Endothelial cell (in vitro differentiated cells): ENCODE results near the gene SSTR5. TPM values are rescaled to one million over a fixed set of nuclear protein-coding genes. Genes with fewer than 3 reads are reported as not detected.

ENCODE experiments used
- DNase-seq: peaks from one replicate; pipeline ENCODE4 v3.0.0; 2021; ENCODE audit warnings: low spot score
- H3K27ac Mint-ChIP-seq: one replicate; pipeline ENCODE4 v1.8.0; 2021; ENCODE audit warnings: mixed read lengths, inconsistent platforms; ENCODE audit not compliant: unreplicated experiment
- H3K27me3 Mint-ChIP-seq: one replicate; pipeline ENCODE4 v1.8.0; 2021; ENCODE audit warnings: mild to moderate bottlenecking, moderate library complexity, mixed read lengths, inconsistent platforms; ENCODE audit not compliant: unreplicated experiment
- H3K36me3 Mint-ChIP-seq: one replicate; pipeline ENCODE4 v1.8.0; 2021; ENCODE audit warnings: mild to moderate bottlenecking, low read depth, mixed read lengths, inconsistent platforms; ENCODE audit not compliant: unreplicated experiment
- H3K4me1 Mint-ChIP-seq: one replicate; pipeline ENCODE4 v1.8.0; 2021; ENCODE audit warnings: mild to moderate bottlenecking, mixed read lengths, inconsistent platforms; ENCODE audit not compliant: unreplicated experiment
- H3K4me3 Mint-ChIP-seq: one replicate; pipeline ENCODE4 v1.8.0; 2021; ENCODE audit warnings: mild to moderate bottlenecking, mixed read lengths, inconsistent platforms; ENCODE audit not compliant: unreplicated experiment
- H3K9me3 Mint-ChIP-seq: one replicate; pipeline ENCODE4 v1.8.0; 2021; ENCODE audit warnings: mixed read lengths, inconsistent platforms; ENCODE audit not compliant: unreplicated experiment
- CTCF ChIP-seq: fragments of 200-600 bp; sonication (generic); IDR thresholded peaks from one replicate; pipeline ENCODE4 v1.5.0; 2021; ENCODE audit warnings: antibody characterized with exemption; ENCODE audit not compliant: unreplicated experiment
- total RNA-seq: library from RNA; stranded (reverse); fragmentation: NEBNext Ultra II Directional; extraction: Animal tissue kit (Norgen Biotek cat#: 25700); gene quantifications from one replicate; pipeline ENCODE4 v1.2.1, GENCODE V29; 2021; ENCODE audit not compliant: unreplicated experiment

The SSTR5 gene
- total RNA-seq, 1 donor from 2014 or later = not detected

- no peak overlapping the region for H3K4me3 Mint-ChIP-seq
- no peak for TF ChIP-seq CTCF
- no peak overlapping the region for H3K27ac Mint-ChIP-seq
- no peaks in the 10 kb centered on the region for H3K4me1 Mint-ChIP-seq
- DNase-seq = no peak
- H3K9me3 Mint-ChIP-seq = no peaks in the 10 kb centered on the region
- peaks cover 3% of the 10 kb centered on the region for H3K27me3 Mint-ChIP-seq
- H3K36me3 Mint-ChIP-seq = peaks cover 4% of the 10 kb centered on the region
Measured at GRCh38 chr16:1058216-1058615, 14.3 kb upstream of the SSTR5 start.

GRCh38 chr16:1059310-1059709 is 13.2 kb upstream of the SSTR5 start:
- peak overlapping the region; percentile 10 for H3K4me3 Mint-ChIP-seq
- DNase-seq = no peak

GRCh38 chr16:1060416-1061340 is 11.9 kb upstream of the SSTR5 start:
- H3K4me1 Mint-ChIP-seq = no peaks in the 10 kb centered on the region

More at GRCh38 chr16:1059310-1059709, 13.2 kb upstream of the SSTR5 start:
- no peak for TF ChIP-seq CTCF
- Mint-ChIP-seq H3K27me3 (peaks cover 4% of the 10 kb centered on the region), H3K4me1 (no peaks in the 10 kb centered on the region), H3K36me3 (peaks cover 4% of the 10 kb centered on the region), H3K9me3 (no peaks in the 10 kb centered on the region), H3K27ac (no peak overlapping the region)

GRCh38 chr16:1061769-1062505 is 10.6 kb upstream of the SSTR5 start:
- H3K36me3 Mint-ChIP-seq = peaks cover 4% of the 10 kb centered on the region
- no peak overlapping the region for H3K4me3 Mint-ChIP-seq
- no peak overlapping the region for H3K27ac Mint-ChIP-seq
- H3K27me3 Mint-ChIP-seq = peaks cover 6% of the 10 kb centered on the region
- no peaks in the 10 kb centered on the region for H3K4me1 Mint-ChIP-seq
- no peaks in the 10 kb centered on the region for H3K9me3 Mint-ChIP-seq
- no peak for TF ChIP-seq CTCF
- DNase-seq = no peak

More at GRCh38 chr16:1060416-1061340, 11.9 kb upstream of the SSTR5 start:
- TF ChIP-seq CTCF = no peak
- DNase-seq = no peak
- H3K4me3 Mint-ChIP-seq = no peak overlapping the region
- no peak overlapping the region for H3K27ac Mint-ChIP-seq
- H3K27me3 Mint-ChIP-seq = peaks cover 6% of the 10 kb centered on the region
- H3K36me3 Mint-ChIP-seq = peaks cover 4% of the 10 kb centered on the region
- H3K9me3 Mint-ChIP-seq = no peaks in the 10 kb centered on the region
